RKO (cell line): ENCODE data around the gene AOAH.
"Not testable (repeated sequence)": the region's sequence is repeated elsewhere in the genome, so short reads cannot be mapped to it uniquely, and the experiment has no call there.

Experiments
- DNase-seq: peaks from one replicate; pipeline ENCODE4 v3.0.0-alpha.2; 2016; ENCODE audit warnings: low spot score

Gene AOAH

GRCh38 chr7:36507475-36508440, 216.5 kb downstream of the AOAH start:
- no peak for DNase-seq

- peak; percentile 56 for DNase-seq
These were observed 217.5 kb downstream of the AOAH start for GRCh38 chr7:36506820-36507219.

- no peak for DNase-seq
These were observed 218.0 kb downstream of the AOAH start for GRCh38 chr7:36506130-36506798.

GRCh38 chr7:36504617-36505016, 219.7 kb downstream of the AOAH start:
- not testable (repeated sequence) for DNase-seq

GRCh38 chr7:36504216-36504615, 220.1 kb downstream of the AOAH start:
- DNase-seq: not testable (repeated sequence)

GRCh38 chr7:36497775-36498174, 226.5 kb downstream of the AOAH start:
- no peak for DNase-seq

GRCh38 chr7:36497176-36497575, 227.1 kb downstream of the AOAH start:
- DNase-seq: not testable (repeated sequence)

GRCh38 chr7:36496576-36496975, 227.7 kb downstream of the AOAH start:
- no peak for DNase-seq

GRCh38 chr7:36491317-36491716, 233.0 kb downstream of the AOAH start:
- DNase-seq: no peak

- DNase-seq: no peak
These were observed 233.9 kb downstream of the AOAH start for GRCh38 chr7:36490419-36490830.

GRCh38 chr7:36488672-36489071, 235.6 kb downstream of the AOAH start:
- not testable (repeated sequence) for DNase-seq

GRCh38 chr7:36487756-36488336, 236.4 kb downstream of the AOAH start:
- peak; percentile 72 for DNase-seq

GRCh38 chr7:36486336-36486735, 238.0 kb downstream of the AOAH start:
- no peak for DNase-seq

- DNase-seq: no peak
These were observed 240.0 kb downstream of the AOAH start for GRCh38 chr7:36484265-36484664.

- DNase-seq: not testable (repeated sequence)
These were observed 240.4 kb downstream of the AOAH start for GRCh38 chr7:36483853-36484252.

GRCh38 chr7:36478745-36479144, 245.5 kb downstream of the AOAH start:
- no peak for DNase-seq

- DNase-seq: peak; percentile 9
These were observed 248.9 kb downstream of the AOAH start for GRCh38 chr7:36475381-36475780.

- no peak for DNase-seq
These were observed 249.3 kb downstream of the AOAH start for GRCh38 chr7:36475011-36475342.

GRCh38 chr7:36474283-36475010, 249.8 kb downstream of the AOAH start:
- DNase-seq: no peak

- peak; percentile 34 for DNase-seq
These were observed 250.6 kb downstream of the AOAH start for GRCh38 chr7:36473454-36474282.

GRCh38 chr7:36472141-36472729, 252.1 kb downstream of the AOAH start:
- DNase-seq: no peak
